Hepatocyte (in vitro differentiated cells): ENCODE data around the gene TREH. TPM values are rescaled to one million over a fixed set of nuclear protein-coding genes. Genes with fewer than 3 reads are reported as not detected.

ENCODE experiments used
- DNase-seq: peaks from one replicate; pipeline ENCODE4 v3.0.0-alpha.2; 2016; ENCODE audit warnings: low spot score
- H2AFZ ChIP-seq: fragments of 200-600 bp; sonication (generic); 2 replicates; pipeline ENCODE4 v1.6.0; 2016; ENCODE audit warnings: antibody characterized with exemption, mild to moderate bottlenecking
- H3K27ac ChIP-seq: fragments of 200-600 bp; sonication (generic); 2 replicates; pipeline ENCODE4 v1.5.1; 2016; ENCODE audit warnings: mild to moderate bottlenecking
- H3K27me3 ChIP-seq: fragments of 200-600 bp; sonication (generic); 2 replicates; pipeline ENCODE4 v1.6.1; 2016
- H3K36me3 ChIP-seq: fragments of 200-600 bp; sonication (generic); replicated peaks from 2 replicates; pipeline ENCODE4 v1.5.1; 2016; ENCODE audit warnings: low read depth; ENCODE audit not compliant: insufficient read depth
- H3K4me1 ChIP-seq: fragments of 200-600 bp; sonication (generic); 2 replicates; pipeline ENCODE4 v1.5.1; 2016; ENCODE audit warnings: mild to moderate bottlenecking, moderate library complexity; ENCODE audit not compliant: insufficient read depth
- H3K4me2 ChIP-seq: fragments of 200-600 bp; sonication (generic); 2 replicates; pipeline ENCODE4 v1.6.0; 2016
- H3K4me3 ChIP-seq: fragments of 200-600 bp; sonication (generic); 2 replicates; pipeline ENCODE4 v1.5.1; 2016; ENCODE audit warnings: mild to moderate bottlenecking
- H3K79me2 ChIP-seq: fragments of 200-600 bp; sonication (generic); 2 replicates; pipeline ENCODE4 v1.6.0; 2017; ENCODE audit warnings: mild to moderate bottlenecking
- H3K9me2 ChIP-seq: fragments of 200-600 bp; sonication (generic); replicated peaks from 2 replicates; pipeline ENCODE4 v1.6.0; 2017; ENCODE audit warnings: mild to moderate bottlenecking; ENCODE audit not compliant: insufficient read depth
- H3K9me3 ChIP-seq: fragments of 200-600 bp; sonication (generic); 2 replicates; pipeline ENCODE4 v1.5.1; 2016; ENCODE audit warnings: low read depth, mild to moderate bottlenecking
- H4K20me1 ChIP-seq: fragments of 200-600 bp; sonication (generic); 2 replicates; pipeline ENCODE4 v1.6.0; 2016; ENCODE audit warnings: mild to moderate bottlenecking; ENCODE audit not compliant: insufficient read depth, poor library complexity, severe bottlenecking
- CTCF ChIP-seq: fragments of 200-600 bp; sonication (generic); IDR thresholded peaks from 2 replicates; pipeline ENCODE4 v1.5.1; 2016; ENCODE audit warnings: antibody characterized with exemption, mild to moderate bottlenecking; ENCODE audit not compliant: poor library complexity
- EZH2 ChIP-seq: fragments of 200-600 bp; sonication (generic); IDR thresholded peaks from 2 replicates; pipeline ENCODE4 v1.6.1; 2016; ENCODE audit warnings: antibody characterized with exemption, mild to moderate bottlenecking, borderline replicate concordance
- EZH2phosphoT487 ChIP-seq: fragments of 200-600 bp; sonication (generic); IDR thresholded peaks from one replicate; pipeline ENCODE4 v1.6.1; 2018; ENCODE audit warnings: antibody characterized with exemption, mild to moderate bottlenecking, low read depth, moderate library complexity; ENCODE audit not compliant: unreplicated experiment, severe bottlenecking
- WGBS: methylation state at CpG from one replicate; pipeline ENCODE4 v1.1.6; 2016; ENCODE audit warnings: low lambda C conversion rate; ENCODE audit errors: missing lambda C conversion rate; 5-methylcytosine and 5-hydroxymethylcytosine counted together
- polyA plus RNA-seq: library from polyadenylated mRNA; unstranded; fragments of >200 nt; fragmentation: Nextera tagmentation; extraction: Ambion mirVana; gene quantifications from 2 replicates; pipeline ENCODE4 v1.2.1, GENCODE V29; 2016
- total RNA-seq: library from RNA; depleted of rRNA; stranded (reverse); fragments of >200 nt; gene quantifications from 2 replicates; pipeline ENCODE4 v1.2.3, GENCODE V29; 2014

The TREH gene
- total and polyA plus RNA-seq, 2 experiments from 2014 or later, result 6.6 to 10.7 TPM

GRCh38 chr11:118660681-118661424, 18.6 kb downstream of the TREH start:
- TF ChIP-seq EZH2, result no peak
- TF ChIP-seq EZH2phosphoT487, result no peak
- no peak for TF ChIP-seq CTCF
- H3K4me1 ChIP-seq, result peaks cover 6% of the 10 kb centered on the region
- H3K9me2 ChIP-seq, result no peaks in the 10 kb centered on the region
- no peaks in the 10 kb centered on the region for H4K20me1 ChIP-seq
- H3K27me3 ChIP-seq, result no peaks in the 10 kb centered on the region
- H3K4me3 ChIP-seq, result no peak overlapping the region
- WGBS, result 78% methylated on average over 7 of the region's 7 CpGs
- no peak overlapping the region for H2AFZ ChIP-seq
- H3K27ac ChIP-seq, result no peak overlapping the region
- no peaks in the 10 kb centered on the region for H3K36me3 ChIP-seq
- H3K9me3 ChIP-seq, result no peaks in the 10 kb centered on the region
- peak; percentile 5 for DNase-seq
- no peak overlapping the region for H3K4me2 ChIP-seq
- no peaks in the 10 kb centered on the region for H3K79me2 ChIP-seq

GRCh38 chr11:118659953-118660680, 19.3 kb downstream of the TREH start:
- Histone ChIP-seq H3K4me1 (peaks cover 6% of the 10 kb centered on the region), H3K4me3 (no peak overlapping the region), H3K79me2 (no peaks in the 10 kb centered on the region), H3K27ac (no peak overlapping the region), H3K27me3 (no peaks in the 10 kb centered on the region), H3K36me3 (no peaks in the 10 kb centered on the region), H3K4me2 (peak overlapping the region; percentile 39), H4K20me1 (no peaks in the 10 kb centered on the region), H2AFZ (no peak overlapping the region), H3K9me3 (no peaks in the 10 kb centered on the region), H3K9me2 (no peaks in the 10 kb centered on the region)
- WGBS, result 81% methylated on average over 14 of the region's 14 CpGs
- TF ChIP-seq CTCF (no peak), EZH2 (no peak), EZH2phosphoT487 (no peak)
- peak; percentile 3 for DNase-seq

- peak overlapping the region; percentile 40 for H3K4me2 ChIP-seq
- WGBS, result 21% methylated on average over 26 of the region's 26 CpGs
These were observed 20.0 kb downstream of the TREH start for GRCh38 chr11:118659314-118659952.

More at GRCh38 chr11:118659314-118659952, 20.0 kb downstream of the TREH start:
- Histone ChIP-seq H3K4me1 (peaks cover 6% of the 10 kb centered on the region), H3K36me3 (no peaks in the 10 kb centered on the region), H3K79me2 (no peaks in the 10 kb centered on the region), H3K9me2 (no peaks in the 10 kb centered on the region), H3K4me3 (no peak overlapping the region), H2AFZ (no peak overlapping the region), H4K20me1 (no peaks in the 10 kb centered on the region), H3K27ac (no peak overlapping the region), H3K9me3 (no peaks in the 10 kb centered on the region), H3K27me3 (no peaks in the 10 kb centered on the region)
- peak; percentile 95 for DNase-seq
- TF ChIP-seq EZH2, result no peak
- peak; percentile 99 for TF ChIP-seq CTCF
